Ovary (tissue), 3 donors: Measurements from ENCODE around the gene SLC5A5.

Experiments
- CTCF ChIP-seq, 3 donors: fragments of 450-650 bp in 2 of 3; fragments of 200-600 bp in 1 of 3; IDR thresholded peaks; one replicate each; pipeline versions ENCODE4 v1.5.1 to v1.8.0; 2016 to 2022; ENCODE audit warnings: antibody characterized with exemption in 3 of 3, mild to moderate bottlenecking in 1 of 3
- EP300 ChIP-seq: sonication (generic); formaldehyde crosslinking; IDR thresholded peaks from one replicate; pipeline ENCODE4 v1.6.1; 2017; ENCODE audit warnings: antibody characterized with exemption
- POLR2A ChIP-seq: fragments of 450-650 bp; IDR thresholded peaks from one replicate; pipeline ENCODE4 v1.6.1; 2017; ENCODE audit warnings: antibody characterized with exemption, mild to moderate bottlenecking, moderate library complexity
- donor health status: DM: no; HTN: no; CAD: no.

GRCh38 chr19:17938092-17938845 is 66.5 kb downstream of the SLC5A5 start:
- TF ChIP-seq CTCF (IDR thresholded peaks at IDR 0.05), result peak; percentile 72 to 93 (median 82)
- TF ChIP-seq EP300, result no peak
- no peak for TF ChIP-seq POLR2A
